ENCODE data around the gene PIK3C2G. TPM values are rescaled to one million over a fixed set of nuclear protein-coding genes. Genes with fewer than 3 reads are reported as not detected.

Gene PIK3C2G
- total and polyA plus RNA-seq, 2 of the 4 experiments (the other 2 are of a cell fraction): not detected

- Histone ChIP-seq H2AFZ (replicated peaks; ENCODE audit: low read length, poor library complexity) (no peak overlapping the region), H3K4ac (ENCODE audit: low read depth, low read length) (no peak overlapping the region), H4K91ac (ENCODE audit: insufficient read depth, low read depth, low read length) (no peak overlapping the region), H3K9ac (ENCODE audit: low read depth, low read length) (no peak overlapping the region), H3K9me1 (ENCODE audit: insufficient read depth, low read length) (no peaks in the 10 kb centered on the region), H3K36me3 (ENCODE audit: control insufficient read depth, insufficient read depth, low read length) (no peaks in the 10 kb centered on the region), H3K9me3 (ENCODE audit: control insufficient read depth, insufficient read depth, low read length) (no peaks in the 10 kb centered on the region), H4K5ac (ENCODE audit: low read depth, low read length) (no peak overlapping the region), H3K27me3 (ENCODE audit: control insufficient read depth, insufficient read depth, low read length) (no peaks in the 10 kb centered on the region), H3K14ac (replicated peaks; ENCODE audit: low read depth, low read length) (no peak overlapping the region), H4K20me1 (ENCODE audit: insufficient read depth, low read length) (no peaks in the 10 kb centered on the region), H2BK5ac (ENCODE audit: low read depth, low read length, poor library complexity, severe bottlenecking) (no peak overlapping the region), H3K79me1 (ENCODE audit: low read depth in 1 of 2, low read length in 2 of 2) (no peaks in the 10 kb centered on the region), H2BK15ac (ENCODE audit: low read depth, low read length) (no peak overlapping the region), H2AK5ac (ENCODE audit: low read depth, low read length) (no peak overlapping the region), H3K4me1 (ENCODE audit: control insufficient read depth, insufficient read depth, low read length) (no peaks in the 10 kb centered on the region), H3K27ac (ENCODE audit: insufficient read depth, low read length) (no peak overlapping the region), H3K4me3 (ENCODE audit: insufficient read depth, low read depth, low read length) (no peak overlapping the region), H3K56ac (ENCODE audit: extremely low read depth, insufficient read depth, low read length) (no peak overlapping the region), H2AK9ac (replicated peaks; ENCODE audit: low read depth, low read length, poor library complexity) (no peak overlapping the region), H3K23ac (ENCODE audit: low read depth, low read length) (no peak overlapping the region), H4K8ac (ENCODE audit: low read depth in 2 of 2, low read length in 2 of 2) (no peak overlapping the region), H3K4me2 (ENCODE audit: low read depth, low read length) (no peak overlapping the region), H3K18ac (ENCODE audit: low read depth, low read length) (no peak overlapping the region), H2BK20ac (ENCODE audit: low read depth, low read length) (no peak overlapping the region), H2BK120ac (ENCODE audit: low read depth, low read length) (no peak overlapping the region)
- WGBS, 2 experiments (ENCODE audit: extremely low coverage in 2 of 2, insufficient read length in 1 of 2): no CpG with 5 or more reads among the region's 1 CpG
- peak; percentile 39 for DNase-seq
- POLR2A ChIA-PET (ENCODE audit: unreplicated experiment): no interaction called here
- no peak for ATAC-seq (ENCODE audit: low read depth)
- no TSS peak for BruUV-seq (replicated peaks)
- dilution Hi-C loops (cut with HindIII; ENCODE audit: low sequenced_read_pairs, unreplicated experiment): no loop called here
- in situ Hi-C loops (cut with MboI; ENCODE audit: low sequenced_read_pairs): no loop called here
- no peak for TF ChIP-seq MAFK (IDR thresholded peaks at IDR 0.05; ENCODE audit: low read depth, low read length)
- no peak for TF ChIP-seq POLR2A (IDR thresholded peaks at IDR 0.05; ENCODE audit: low read depth, low read length)
- no peak for TF ChIP-seq FOS (IDR thresholded peaks at IDR 0.05; ENCODE audit: low read depth, low read length)
- no peak for TF ChIP-seq RAD21 (IDR thresholded peaks at IDR 0.05; ENCODE audit: low read length)
- no peak for TF ChIP-seq SMC3 (IDR thresholded peaks at IDR 0.05; ENCODE audit: low read depth, low read length)
- TF ChIP-seq CHD1 (IDR thresholded peaks at IDR 0.05; ENCODE audit: low read depth, low read length): no peak
- no peak for TF ChIP-seq MXI1 (IDR thresholded peaks at IDR 0.05; ENCODE audit: borderline replicate concordance, low read depth, low read length)
- TF ChIP-seq MAZ (IDR thresholded peaks at IDR 0.05; ENCODE audit: borderline replicate concordance, low read depth, low read length): no peak
- TF ChIP-seq BHLHE40 (IDR thresholded peaks at IDR 0.05; ENCODE audit: low read depth, low read length): no peak
- TF ChIP-seq RFX5 (IDR thresholded peaks at IDR 0.05; ENCODE audit: low read depth, low read length): no peak
- TF ChIP-seq NFE2L2 (IDR thresholded peaks at IDR 0.05; ENCODE audit: low read depth, low read length): no peak
- no peak for TF ChIP-seq CTCF (conservative IDR thresholded peaks at IDR 0.05; ENCODE audit: low read depth, low read length)
- CTCF ChIA-PET: interaction anchor here (0.6 to 0.7 kb wide), 2 partner anchors 26 to 665 kb away, joined by 3 read pairs; no protein-coding TSS in a partner anchor
- intact Hi-C loops (cut with micrococcal nuclease): no loop called here
Measured at GRCh38 chr12:18400186-18400585, 138.9 kb downstream of the PIK3C2G start.

Data from IMR-90 (cell line).